ENCODE measurements around the gene LZIC. TPM values are rescaled to one million over a fixed set of nuclear protein-coding genes. Genes with fewer than 3 reads are reported as not detected.

LZIC gene
- 35.3 and 39.6 TPM in 2 replicates for total RNA-seq
- long read RNA-seq, transcript LZIC-203 (7 exons, 1,405 nt) = minor isoform, 12 of 48 reads
- long read RNA-seq, transcript LZIC-202 (8 exons, 2,281 nt) = major isoform, 14 of 48 reads
- long read RNA-seq, transcript LZIC-201 (8 exons, 945 nt) = minor isoform, 9 of 48 reads
- long read RNA-seq, partial matches to known transcripts = 2 of 48 reads
- long read RNA-seq, other reads (novel, unspliced or antisense) = 11 of 48 reads

DNA sequence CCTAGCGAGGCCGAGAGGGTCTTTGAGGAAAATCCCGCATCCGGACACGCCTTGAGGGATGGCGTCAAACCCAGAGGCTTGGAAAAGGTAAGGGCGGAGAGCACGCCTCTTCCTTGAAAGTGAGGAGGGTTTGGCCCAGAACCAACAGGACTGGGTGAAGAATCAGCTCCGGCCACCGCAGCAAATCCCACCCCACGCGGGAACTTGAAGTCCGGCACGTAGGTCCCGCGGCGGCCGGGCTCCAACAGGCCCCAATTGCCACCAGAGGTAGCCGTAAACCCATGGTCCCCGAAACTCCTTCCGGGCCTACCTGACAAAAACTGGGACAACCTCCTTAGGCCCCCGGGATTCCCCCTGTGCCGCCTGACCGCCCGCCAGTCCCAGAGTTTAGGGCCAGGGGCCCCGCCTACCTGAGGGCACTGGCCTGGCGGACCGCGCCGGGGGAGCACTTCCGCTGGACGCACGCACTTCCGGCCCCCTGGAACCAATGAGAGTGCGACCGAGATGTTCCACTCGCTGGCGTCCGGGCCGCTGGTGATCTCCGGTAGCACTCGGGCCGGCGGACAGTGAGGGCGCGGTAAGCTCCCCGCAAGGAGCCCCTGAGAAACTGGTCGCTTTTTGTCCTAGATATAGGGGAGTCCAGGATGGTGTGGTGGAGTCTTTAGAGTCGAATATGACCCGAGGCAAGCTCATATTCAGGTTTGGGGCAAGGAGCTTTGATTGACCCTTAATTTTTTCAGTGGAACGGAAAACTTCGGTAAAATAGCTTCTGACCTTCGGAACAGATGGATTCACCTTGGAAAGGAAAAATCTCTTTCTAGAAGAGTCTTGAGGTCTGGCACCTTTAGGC is at the start of gene LZIC, which contains the start of gene NMNAT1:
TSS of gene LZIC (minus strand) at position 453 of the 850 bp plus-strand sequence. CDS start 6,772 bp downstream, outside the sequence.
TSS of gene NMNAT1 (plus strand) at position 537 of the 850 bp plus-strand sequence. CDS start 28,599 bp downstream, outside the sequence.
- Mint-ChIP-seq H3K27me3 (ENCODE audit: low read depth) (no peaks in the 10 kb centered on the region), H3K36me3 (ENCODE audit: low read depth) (no peaks in the 10 kb centered on the region), H3K9me3 (no peaks in the 10 kb centered on the region), H3K27ac (ENCODE audit: unreplicated experiment) (peak within 1 kb of the TSS; percentile 97), H3K4me1 (peaks cover 13% of the 10 kb centered on the region), H3K4me3 (peak within 1 kb of the TSS; percentile 94)
- DNase-seq (ENCODE audit: low read depth, low spot score) = peak; percentile 90
- TF ChIP-seq, protein P1, sequence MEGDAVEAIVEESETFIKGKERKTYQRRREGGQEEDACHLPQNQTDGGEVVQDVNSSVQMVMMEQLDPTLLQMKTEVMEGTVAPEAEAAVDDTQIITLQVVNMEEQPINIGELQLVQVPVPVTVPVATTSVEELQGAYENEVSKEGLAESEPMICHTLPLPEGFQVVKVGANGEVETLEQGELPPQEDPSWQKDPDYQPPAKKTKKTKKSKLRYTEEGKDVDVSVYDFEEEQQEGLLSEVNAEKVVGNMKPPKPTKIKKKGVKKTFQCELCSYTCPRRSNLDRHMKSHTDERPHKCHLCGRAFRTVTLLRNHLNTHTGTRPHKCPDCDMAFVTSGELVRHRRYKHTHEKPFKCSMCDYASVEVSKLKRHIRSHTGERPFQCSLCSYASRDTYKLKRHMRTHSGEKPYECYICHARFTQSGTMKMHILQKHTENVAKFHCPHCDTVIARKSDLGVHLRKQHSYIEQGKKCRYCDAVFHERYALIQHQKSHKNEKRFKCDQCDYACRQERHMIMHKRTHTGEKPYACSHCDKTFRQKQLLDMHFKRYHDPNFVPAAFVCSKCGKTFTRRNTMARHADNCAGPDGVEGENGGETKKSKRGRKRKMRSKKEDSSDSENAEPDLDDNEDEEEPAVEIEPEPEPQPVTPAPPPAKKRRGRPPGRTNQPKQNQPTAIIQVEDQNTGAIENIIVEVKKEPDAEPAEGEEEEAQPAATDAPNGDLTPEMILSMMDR (conservative IDR thresholded peaks at IDR 0.05) = no peak

DNA sequence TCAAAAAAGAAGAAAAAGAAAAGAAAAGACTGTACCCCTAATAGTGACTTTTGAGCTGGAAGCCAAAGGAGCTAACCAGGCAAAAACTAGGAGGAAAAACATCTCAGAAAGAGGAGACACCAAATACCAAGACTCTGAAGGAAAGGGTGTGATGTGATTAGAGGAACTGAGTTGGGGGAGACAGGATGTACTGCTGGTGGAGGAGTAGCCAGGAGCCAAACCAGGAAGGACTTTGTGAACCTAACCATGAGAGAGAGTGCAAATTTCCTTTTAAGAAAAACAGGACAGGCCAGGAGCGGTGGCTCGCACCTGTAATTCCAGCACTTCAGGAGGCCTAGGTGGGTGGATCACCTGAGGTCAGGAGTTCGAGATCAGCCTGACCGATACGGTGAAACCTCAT is 49.7 kb upstream of the LZIC start:
- Mint-ChIP-seq H3K27ac (ENCODE audit: unreplicated experiment) (no peak overlapping the region), H3K9me3 (no peaks in the 10 kb centered on the region), H3K36me3 (ENCODE audit: low read depth) (no peaks in the 10 kb centered on the region), H3K4me3 (no peak overlapping the region), H3K27me3 (ENCODE audit: low read depth) (peaks cover 41% of the 10 kb centered on the region), H3K4me1 (peaks cover 7% of the 10 kb centered on the region)
- DNase-seq (ENCODE audit: low read depth, low spot score) = no peak
- TF ChIP-seq, protein P1 (conservative IDR thresholded peaks at IDR 0.05) = no peak

DNA sequence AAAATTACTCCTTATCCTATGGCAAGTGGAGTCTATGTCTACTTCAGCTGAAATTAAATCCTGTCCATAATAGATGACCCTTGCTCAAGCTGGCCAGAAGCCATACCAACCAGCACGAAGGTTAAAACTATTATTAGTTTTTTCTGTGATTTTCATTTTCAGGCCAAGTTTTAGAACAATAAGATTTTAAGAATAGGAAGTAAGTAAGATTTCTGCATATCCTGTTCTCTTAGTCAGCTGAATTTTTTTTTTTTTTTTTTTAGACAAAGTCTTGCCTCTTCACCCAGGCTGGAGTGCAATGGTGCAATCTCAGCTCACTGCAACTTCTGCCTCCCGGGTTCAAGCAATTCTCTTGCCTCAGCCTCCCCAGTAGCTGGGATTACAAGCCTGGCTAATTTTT is 47.8 kb upstream of the LZIC start:
- TF ChIP-seq, protein P1 (conservative IDR thresholded peaks at IDR 0.05) = no peak
- no peak for DNase-seq (ENCODE audit: low read depth, low spot score)
- Mint-ChIP-seq H3K9me3 (no peaks in the 10 kb centered on the region), H3K4me3 (no peak overlapping the region), H3K27me3 (ENCODE audit: low read depth) (peaks cover 25% of the 10 kb centered on the region), H3K27ac (ENCODE audit: unreplicated experiment) (no peak overlapping the region), H3K36me3 (ENCODE audit: low read depth) (no peaks in the 10 kb centered on the region), H3K4me1 (no peaks in the 10 kb centered on the region)

DNA sequence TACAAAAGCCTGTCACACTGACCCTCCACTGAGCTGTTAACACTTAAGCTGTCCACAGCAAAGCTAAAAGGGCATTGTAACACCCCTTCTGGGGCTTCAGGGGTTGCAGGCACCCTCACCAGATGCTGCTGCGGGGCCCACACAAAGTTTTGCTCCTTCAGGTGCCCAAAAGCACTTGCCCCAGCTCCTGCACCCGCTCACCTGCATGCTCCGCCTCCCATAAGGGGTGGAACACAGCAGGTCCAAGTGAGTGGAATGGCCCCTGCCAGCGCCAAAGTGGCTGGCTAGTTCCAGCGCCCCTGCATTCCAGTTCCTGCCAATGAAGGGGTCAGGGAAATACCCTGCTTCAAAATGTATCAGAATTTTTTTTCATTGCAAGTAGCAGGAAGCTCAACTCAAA is 46.6 kb upstream of the LZIC start:
- DNase-seq (ENCODE audit: low read depth, low spot score) = no peak
- no peaks in the 10 kb centered on the region for H3K36me3 Mint-ChIP-seq (ENCODE audit: low read depth)
- H3K4me3 Mint-ChIP-seq = no peak overlapping the region
- H3K9me3 Mint-ChIP-seq = no peaks in the 10 kb centered on the region
- H3K27me3 Mint-ChIP-seq (ENCODE audit: low read depth) = peaks cover 15% of the 10 kb centered on the region
- TF ChIP-seq, protein P1 (conservative IDR thresholded peaks at IDR 0.05) = no peak
- H3K4me1 Mint-ChIP-seq = peaks cover 8% of the 10 kb centered on the region
- H3K27ac Mint-ChIP-seq (ENCODE audit: unreplicated experiment) = no peak overlapping the region

DNA sequence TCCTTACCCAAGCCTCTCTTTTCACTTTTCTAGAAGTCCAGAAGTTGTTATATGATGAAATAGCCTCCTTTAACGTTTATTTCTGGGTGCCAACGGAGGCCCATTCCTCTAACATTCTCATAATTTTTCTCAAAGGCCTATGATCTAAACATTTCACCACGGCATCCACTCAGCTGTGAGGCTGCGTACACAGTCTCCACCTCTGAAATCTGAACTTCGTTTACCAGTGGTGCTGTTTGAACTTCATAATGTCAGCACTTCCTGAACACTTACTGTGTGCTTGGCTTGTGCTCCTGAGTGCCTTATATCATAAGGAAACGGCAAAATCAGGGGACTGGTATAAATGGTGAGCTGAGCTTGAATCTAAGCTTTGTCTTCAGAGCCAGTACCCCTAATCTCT is 41.8 kb upstream of the LZIC start:
- H3K4me3 Mint-ChIP-seq = no peak overlapping the region
- peak overlapping the region; percentile 25 for H3K27ac Mint-ChIP-seq (ENCODE audit: unreplicated experiment)
- no peaks in the 10 kb centered on the region for H3K9me3 Mint-ChIP-seq
- TF ChIP-seq, protein P1 (conservative IDR thresholded peaks at IDR 0.05) = no peak
- H3K4me1 Mint-ChIP-seq = peaks cover 27% of the 10 kb centered on the region
- peaks cover 2% of the 10 kb centered on the region for H3K36me3 Mint-ChIP-seq (ENCODE audit: low read depth)
- no peak for DNase-seq (ENCODE audit: low read depth, low spot score)
- H3K27me3 Mint-ChIP-seq (ENCODE audit: low read depth) = no peaks in the 10 kb centered on the region
